DMS153 treated with DMSO at 0.1 percent for 48 hours (cell line): Measurements from ENCODE around the gene DLGAP1.
A peak's percentile ranks its signal among the peaks of the same experiment; 100 is the strongest.

Source experiments
- DNase-seq: peaks from one replicate; lab custom pipeline; 2025; ENCODE audit not compliant: unreplicated experiment; lab: John Stamatoyannopoulos, UW

The DLGAP1 gene

GRCh38 chr18:3526421-3527354 is 928.4 kb downstream of the DLGAP1 start:
- DNase-seq = peak; percentile 58

GRCh38 chr18:3525870-3526420 is 929.2 kb downstream of the DLGAP1 start:
- DNase-seq = peak; percentile 15

- no peak for DNase-seq
Measured at GRCh38 chr18:3524706-3525105, 930.4 kb downstream of the DLGAP1 start.

- DNase-seq = no peak
Measured at GRCh38 chr18:3520230-3521085, 934.6 kb downstream of the DLGAP1 start.

GRCh38 chr18:3514312-3515216 is 940.5 kb downstream of the DLGAP1 start:
- DNase-seq = no peak

GRCh38 chr18:3513481-3513880 is 941.6 kb downstream of the DLGAP1 start:
- no peak for DNase-seq

- no peak for DNase-seq
Measured at GRCh38 chr18:3511980-3512379, 943.1 kb downstream of the DLGAP1 start.

- no peak for DNase-seq
Measured at GRCh38 chr18:3510896-3511295, 944.2 kb downstream of the DLGAP1 start.

GRCh38 chr18:3510024-3510423 is 945.1 kb downstream of the DLGAP1 start:
- no peak for DNase-seq

- DNase-seq = no peak
Measured at GRCh38 chr18:3508576-3509549, 946.2 kb downstream of the DLGAP1 start.

GRCh38 chr18:3504637-3505036 is 950.5 kb downstream of the DLGAP1 start:
- no peak for DNase-seq

- no peak for DNase-seq
Measured at GRCh38 chr18:3502650-3503049, 952.5 kb downstream of the DLGAP1 start.

GRCh38 chr18:3500016-3500415 is 955.1 kb downstream of the DLGAP1 start:
- no peak for DNase-seq

GRCh38 chr18:3499501-3499900 is 955.6 kb downstream of the DLGAP1 start:
- no peak for DNase-seq

- no peak for DNase-seq
Measured at GRCh38 chr18:3498698-3499471, 956.2 kb downstream of the DLGAP1 start.

- no peak for DNase-seq
Measured at GRCh38 chr18:3495691-3496430, 959.2 kb downstream of the DLGAP1 start.

GRCh38 chr18:3494569-3494968 is 960.5 kb downstream of the DLGAP1 start:
- no peak for DNase-seq

- no peak for DNase-seq
Measured at GRCh38 chr18:3494245-3494526, 960.9 kb downstream of the DLGAP1 start.
